ENCODE results near the gene CHRNB1.

CHRNB1 gene

DNA sequence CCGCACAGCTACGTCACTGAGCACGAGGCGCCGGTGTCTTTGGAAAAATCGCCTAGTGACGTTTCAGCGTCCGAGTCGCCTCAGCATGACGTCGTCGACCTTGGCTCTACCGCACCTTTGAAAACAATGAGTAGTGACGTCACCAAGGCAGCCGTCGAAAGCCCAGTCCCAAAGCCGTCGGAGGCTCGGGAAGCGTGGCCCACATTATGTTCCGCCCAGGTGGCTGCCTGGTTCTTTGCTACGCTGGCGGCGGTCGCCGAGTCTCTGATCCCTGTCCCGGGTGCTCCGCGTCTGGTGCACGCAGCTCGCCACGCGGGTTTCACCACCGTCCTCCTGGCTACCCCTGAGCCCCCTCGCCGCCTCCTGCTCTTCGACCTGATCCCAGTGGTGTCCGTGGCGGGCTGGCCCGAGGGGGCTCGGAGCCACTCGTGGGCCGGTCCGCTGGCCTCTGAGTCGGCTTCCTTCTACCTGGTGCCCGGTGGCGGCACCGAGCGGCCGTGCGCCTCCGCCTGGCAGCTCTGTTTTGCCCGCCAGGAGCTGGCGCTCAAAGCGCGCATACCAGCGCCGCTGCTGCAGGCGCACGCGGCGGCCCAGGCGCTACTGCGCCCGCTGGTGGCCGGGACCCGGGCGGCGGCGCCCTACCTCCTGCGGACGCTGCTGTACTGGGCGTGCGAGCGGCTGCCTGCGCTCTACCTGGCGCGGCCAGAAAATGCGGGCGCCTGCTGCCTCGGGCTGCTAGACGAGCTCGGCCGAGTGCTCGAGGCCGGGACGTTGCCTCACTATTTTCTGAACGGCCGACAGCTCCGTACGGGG is 8.1 kb upstream of the CHRNB1 start:
- Mint-ChIP-seq H3K4me3 (peak overlapping the region; percentile 95), H3K4me1 (peaks cover 40% of the 10 kb centered on the region), H3K27me3 (peaks cover 39% of the 10 kb centered on the region), H3K27ac (ENCODE audit: low read depth) (peak overlapping the region; percentile 89), H3K9me3 (no peaks in the 10 kb centered on the region), H3K36me3 (ENCODE audit: insufficient read depth) (peaks cover 19% of the 10 kb centered on the region)
- DNase-seq (ENCODE audit: low spot score in 2 of 2) (peak; percentile 69 to 74), ATAC-seq (replicated peaks; ENCODE audit: extremely low read depth, poor library complexity, severe bottlenecking) (peak; percentile 65)

DNA sequence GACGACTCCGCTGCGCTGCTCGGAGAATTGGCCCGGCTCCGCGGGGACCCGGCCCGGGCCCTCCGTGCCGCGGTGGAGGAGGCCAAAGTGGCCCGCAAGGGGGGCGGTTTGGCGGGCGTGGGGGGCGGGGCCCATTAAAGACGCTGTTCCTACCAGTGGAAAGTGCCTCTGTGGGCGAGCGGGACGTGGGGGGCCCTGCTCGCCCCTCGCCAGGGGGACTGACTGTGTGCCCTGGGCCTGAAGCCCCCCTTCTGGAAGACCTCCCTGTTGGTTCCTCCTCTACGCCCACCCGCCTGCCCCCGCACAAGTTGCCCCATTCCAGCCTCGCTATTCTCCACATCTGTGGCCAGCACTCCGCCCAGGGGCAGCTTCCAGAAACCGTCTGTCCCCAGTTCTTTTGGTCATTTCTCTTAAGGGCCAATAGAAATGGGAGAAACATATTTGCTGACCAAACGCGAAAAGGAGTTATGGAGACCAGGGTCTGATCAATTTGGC is 7.4 kb upstream of the CHRNB1 start:
- H3K27me3 Mint-ChIP-seq = peaks cover 45% of the 10 kb centered on the region
- no peak for ATAC-seq (replicated peaks; ENCODE audit: extremely low read depth, poor library complexity, severe bottlenecking)
- H3K4me1 Mint-ChIP-seq = peaks cover 40% of the 10 kb centered on the region
- H3K9me3 Mint-ChIP-seq = no peaks in the 10 kb centered on the region
- DNase-seq (ENCODE audit: low spot score in 2 of 2) = no peak
- peak overlapping the region; percentile 95 for H3K4me3 Mint-ChIP-seq
- H3K36me3 Mint-ChIP-seq (ENCODE audit: insufficient read depth) = peaks cover 19% of the 10 kb centered on the region
- peak overlapping the region; percentile 89 for H3K27ac Mint-ChIP-seq (ENCODE audit: low read depth)

DNA sequence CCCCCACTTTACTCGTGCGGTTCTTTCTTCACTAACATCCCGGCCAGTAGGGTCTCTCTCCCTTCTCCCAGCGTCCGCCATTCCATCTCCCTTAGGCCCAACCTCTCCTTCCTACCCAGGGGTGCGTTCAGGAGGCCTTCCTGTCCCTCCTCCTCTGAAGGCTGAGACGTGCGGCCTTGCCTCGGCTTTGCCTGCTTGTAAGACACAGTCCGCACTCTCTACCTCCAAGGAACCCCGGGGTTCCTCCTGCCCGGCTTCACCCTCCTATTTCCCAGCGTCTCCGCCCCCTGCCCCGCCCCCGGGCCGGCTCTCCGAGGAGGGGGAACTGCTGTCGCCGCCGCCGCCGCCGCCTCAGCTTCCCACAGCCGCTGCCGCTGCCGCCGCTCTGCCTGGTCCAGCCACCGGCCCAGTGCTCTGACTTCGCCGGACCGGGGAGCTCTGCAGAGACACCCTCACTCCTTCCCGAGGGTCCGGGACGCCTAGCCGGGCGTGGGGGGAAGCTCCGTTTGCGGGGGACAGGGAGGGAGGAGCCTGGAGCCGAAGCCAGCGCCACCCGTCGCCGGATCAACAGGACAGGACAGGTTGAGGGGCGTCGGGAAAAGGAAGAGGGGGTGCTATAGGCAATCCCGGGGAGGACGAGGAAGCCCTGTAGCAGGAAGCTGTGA is 6.8 kb upstream of the CHRNB1 start:
- H3K4me1 Mint-ChIP-seq = peaks cover 40% of the 10 kb centered on the region
- H3K4me3 Mint-ChIP-seq = peak overlapping the region; percentile 95
- H3K27ac Mint-ChIP-seq (ENCODE audit: low read depth) = no peak overlapping the region
- H3K36me3 Mint-ChIP-seq (ENCODE audit: insufficient read depth) = peaks cover 19% of the 10 kb centered on the region
- no peaks in the 10 kb centered on the region for H3K9me3 Mint-ChIP-seq
- DNase-seq (ENCODE audit: low spot score in 2 of 2) (no peak), ATAC-seq (replicated peaks; ENCODE audit: extremely low read depth, poor library complexity, severe bottlenecking) (no peak)
- peaks cover 52% of the 10 kb centered on the region for H3K27me3 Mint-ChIP-seq

DNA sequence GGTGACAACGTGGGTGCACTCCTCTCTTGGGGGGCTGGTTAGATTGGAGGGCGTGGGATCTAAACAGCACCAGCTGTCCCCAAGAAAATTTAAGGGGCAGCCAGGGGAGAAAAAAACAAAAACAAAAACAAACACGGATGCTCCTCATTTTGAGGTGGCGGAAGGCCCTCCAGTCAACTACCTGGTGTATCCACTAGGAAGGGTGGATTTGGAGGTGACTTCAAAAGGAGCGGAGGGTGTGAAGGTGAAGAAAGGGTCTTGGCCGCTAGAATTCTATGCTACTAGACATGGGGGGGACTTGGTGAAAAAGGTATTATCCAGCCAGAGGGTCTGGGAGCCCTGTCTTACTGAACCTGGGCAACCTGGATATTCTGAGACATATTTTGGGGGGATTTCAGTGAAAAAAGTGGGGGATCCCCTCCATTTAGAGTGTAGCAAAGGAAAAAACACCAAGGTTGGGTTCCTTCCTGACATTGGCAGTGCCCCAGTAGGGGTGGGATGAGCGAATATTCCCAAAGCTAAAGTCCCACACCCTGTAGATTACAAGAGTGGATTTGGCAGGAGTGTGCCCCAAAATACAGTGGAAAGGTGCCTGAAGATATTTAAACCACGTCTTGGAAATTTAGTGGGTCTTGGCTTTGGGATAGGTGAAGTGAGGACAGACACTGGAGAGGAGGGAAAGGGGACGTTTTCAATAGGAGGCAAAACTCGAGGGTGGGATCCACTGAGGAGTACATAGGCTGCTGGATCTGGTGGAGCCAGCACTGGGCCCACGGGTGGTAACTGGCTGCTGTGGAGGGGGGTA is 6.0 kb upstream of the CHRNB1 start:
- ATAC-seq (replicated peaks; ENCODE audit: extremely low read depth, poor library complexity, severe bottlenecking) = no peak
- H3K4me3 Mint-ChIP-seq = peak overlapping the region; percentile 95
- H3K9me3 Mint-ChIP-seq = no peaks in the 10 kb centered on the region
- H3K4me1 Mint-ChIP-seq = peaks cover 40% of the 10 kb centered on the region
- H3K27me3 Mint-ChIP-seq = peaks cover 59% of the 10 kb centered on the region
- H3K36me3 Mint-ChIP-seq (ENCODE audit: insufficient read depth) = peaks cover 19% of the 10 kb centered on the region
- no peak overlapping the region for H3K27ac Mint-ChIP-seq (ENCODE audit: low read depth)
- DNase-seq (ENCODE audit: low spot score in 2 of 2) = no peak

DNA sequence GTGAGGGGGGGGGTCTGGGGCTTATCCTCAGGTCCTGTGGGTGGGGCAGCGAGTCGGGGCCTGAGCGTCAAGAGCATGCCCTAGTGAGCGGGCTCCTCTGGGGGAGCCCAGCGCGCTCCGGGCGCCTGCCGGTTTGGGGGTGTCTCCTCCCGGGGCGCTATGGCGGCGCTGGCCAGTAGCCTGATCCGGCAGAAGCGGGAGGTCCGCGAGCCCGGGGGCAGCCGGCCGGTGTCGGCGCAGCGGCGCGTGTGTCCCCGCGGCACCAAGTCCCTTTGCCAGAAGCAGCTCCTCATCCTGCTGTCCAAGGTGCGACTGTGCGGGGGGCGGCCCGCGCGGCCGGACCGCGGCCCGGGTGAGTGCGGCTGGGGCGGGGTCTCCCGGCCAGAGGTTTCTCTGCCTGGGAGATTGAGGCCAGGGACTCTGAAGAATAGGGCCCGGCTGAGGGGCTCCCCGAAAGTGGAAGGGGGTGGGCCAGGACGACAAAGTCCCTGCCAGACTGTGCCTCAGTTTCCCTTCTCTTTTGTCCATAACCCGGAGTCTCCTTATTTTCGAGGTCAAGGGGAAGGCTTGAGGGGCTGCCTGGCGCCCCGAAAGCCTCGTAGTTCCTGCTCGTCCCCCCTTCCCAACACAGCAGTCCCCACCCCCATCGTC is 5.3 kb upstream of the CHRNB1 start, which contains the start of gene FGF11:
Gene FGF11, plus strand, starts transcription at position 51 of the 651 bp plus-strand sequence. Its CDS starts 109 bp downstream, at position 160.
- Mint-ChIP-seq H3K9me3 (no peaks in the 10 kb centered on the region), H3K27ac (ENCODE audit: low read depth) (peak within 1 kb of the TSS; percentile 56), H3K27me3 (peaks cover 66% of the 10 kb centered on the region), H3K36me3 (ENCODE audit: insufficient read depth) (peaks cover 19% of the 10 kb centered on the region), H3K4me3 (peak within 1 kb of the TSS; percentile 95), H3K4me1 (peaks cover 40% of the 10 kb centered on the region)
- ATAC-seq (replicated peaks; ENCODE audit: extremely low read depth, poor library complexity, severe bottlenecking) = no peak
- no peak for DNase-seq (ENCODE audit: low spot score in 2 of 2)

DNA sequence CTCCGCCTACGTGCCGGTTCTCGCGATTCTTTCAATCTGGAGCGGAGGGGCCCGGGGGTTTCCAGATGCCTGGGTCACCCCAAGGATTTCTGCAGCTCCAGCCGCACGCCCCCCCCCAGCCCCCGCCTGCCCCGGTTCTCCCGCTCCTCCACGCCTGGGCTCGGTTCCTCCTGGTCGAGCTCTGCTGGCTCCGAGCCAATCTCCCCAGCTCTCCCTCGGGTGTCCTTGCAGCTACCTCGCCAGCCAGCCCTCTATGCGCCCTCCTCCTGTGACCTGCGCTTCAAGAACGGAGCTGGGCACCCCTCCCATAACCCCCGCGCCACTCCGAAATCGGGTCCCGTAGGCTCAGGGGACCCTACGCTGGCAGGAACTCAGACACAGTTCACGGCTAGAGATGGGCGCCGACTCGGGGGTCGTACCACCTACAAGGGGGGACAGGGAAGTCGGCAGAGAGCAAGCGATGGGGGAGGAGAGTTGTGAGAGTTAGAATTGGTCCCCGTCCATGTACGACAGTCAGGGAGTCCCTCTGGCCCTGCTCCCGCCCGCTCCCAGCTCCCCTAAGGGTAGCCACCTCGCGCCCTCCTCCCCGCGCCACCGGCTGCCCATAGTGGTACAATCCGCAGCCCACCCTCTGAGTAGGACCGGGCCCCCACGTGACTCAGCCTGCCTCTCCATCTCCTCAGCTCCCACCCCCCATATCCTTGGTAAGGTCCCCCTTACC is 4.6 kb upstream of the CHRNB1 start:
- Mint-ChIP-seq H3K9me3 (no peaks in the 10 kb centered on the region), H3K36me3 (ENCODE audit: insufficient read depth) (peaks cover 16% of the 10 kb centered on the region), H3K27ac (ENCODE audit: low read depth) (peak overlapping the region; percentile 56), H3K4me1 (peaks cover 44% of the 10 kb centered on the region), H3K4me3 (peak overlapping the region; percentile 69), H3K27me3 (peaks cover 70% of the 10 kb centered on the region)
- ATAC-seq (replicated peaks; ENCODE audit: extremely low read depth, poor library complexity, severe bottlenecking) (no peak), DNase-seq (ENCODE audit: low spot score in 2 of 2) (no peak)

DNA sequence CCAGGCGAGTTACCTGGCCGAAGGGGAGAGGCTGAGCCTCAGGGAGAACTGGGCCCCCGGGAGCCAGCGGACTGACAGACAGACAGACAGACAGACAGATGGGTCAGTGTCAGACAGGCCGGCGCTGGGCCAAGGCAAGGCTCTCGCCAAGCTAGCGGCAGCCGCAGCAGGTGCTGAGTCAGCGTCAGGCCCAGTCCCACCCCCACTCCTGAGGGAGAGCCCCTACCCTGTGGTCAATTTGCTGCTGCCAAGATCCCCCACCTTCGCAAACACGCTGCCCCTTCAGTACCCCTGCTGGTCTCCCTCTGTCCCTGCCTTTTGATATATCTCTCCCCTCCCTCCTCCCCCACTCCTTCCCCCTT is 4.0 kb upstream of the CHRNB1 start:
- Mint-ChIP-seq H3K4me3 (no peak overlapping the region), H3K36me3 (ENCODE audit: insufficient read depth) (peaks cover 15% of the 10 kb centered on the region), H3K9me3 (no peaks in the 10 kb centered on the region), H3K4me1 (peaks cover 50% of the 10 kb centered on the region), H3K27me3 (peaks cover 75% of the 10 kb centered on the region), H3K27ac (ENCODE audit: low read depth) (no peak overlapping the region)
- no peak for ATAC-seq (replicated peaks; ENCODE audit: extremely low read depth, poor library complexity, severe bottlenecking)
- no peak for DNase-seq (ENCODE audit: low spot score in 2 of 2)

DNA sequence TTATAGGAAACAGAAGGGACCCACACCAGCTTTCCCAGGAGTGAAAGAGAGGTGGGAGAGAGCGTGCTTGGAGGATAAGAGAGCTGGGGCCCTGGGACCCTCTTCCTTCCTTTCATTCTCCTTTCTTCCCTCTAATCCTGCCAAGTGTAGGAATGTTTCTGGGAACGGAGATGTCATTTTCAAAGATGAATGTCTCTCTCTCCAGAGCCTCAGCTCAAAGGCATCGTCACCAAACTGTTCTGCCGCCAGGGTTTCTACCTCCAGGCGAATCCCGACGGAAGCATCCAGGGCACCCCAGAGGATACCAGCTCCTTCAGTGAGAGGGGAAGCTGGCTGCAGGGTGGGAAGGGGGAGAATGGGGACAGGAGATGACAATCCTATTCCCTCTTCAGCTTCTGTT is 3.6 kb upstream of the CHRNB1 start:
- Mint-ChIP-seq H3K36me3 (ENCODE audit: insufficient read depth) (peaks cover 17% of the 10 kb centered on the region), H3K27me3 (peaks cover 80% of the 10 kb centered on the region), H3K4me1 (peaks cover 49% of the 10 kb centered on the region), H3K4me3 (no peak overlapping the region), H3K9me3 (no peaks in the 10 kb centered on the region), H3K27ac (ENCODE audit: low read depth) (no peak overlapping the region)
- DNase-seq (ENCODE audit: low spot score in 2 of 2) = no peak
- ATAC-seq (replicated peaks; ENCODE audit: extremely low read depth, poor library complexity, severe bottlenecking) = no peak

DNA sequence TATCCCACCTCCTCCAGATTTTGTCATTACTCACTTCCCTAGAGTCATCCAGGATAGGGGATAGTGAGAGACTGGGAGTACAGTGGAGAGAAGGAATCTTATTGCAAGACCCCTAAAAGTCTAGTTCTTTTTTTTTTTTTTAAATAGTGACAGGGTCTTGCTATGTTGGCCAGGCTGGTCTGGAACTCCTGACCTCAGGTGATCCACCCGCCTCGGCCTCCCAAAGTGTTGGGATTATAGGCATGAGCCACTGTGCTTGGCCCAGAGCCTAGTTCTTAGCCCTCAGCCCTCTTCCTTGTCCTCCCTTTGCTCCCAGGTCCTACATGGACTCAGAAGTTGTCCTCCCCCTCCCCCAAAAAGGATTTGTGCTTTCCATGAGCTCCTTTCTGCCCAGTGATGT is 2.7 kb upstream of the CHRNB1 start:
- no peak overlapping the region for H3K27ac Mint-ChIP-seq (ENCODE audit: low read depth)
- peaks cover 88% of the 10 kb centered on the region for H3K27me3 Mint-ChIP-seq
- peaks cover 13% of the 10 kb centered on the region for H3K36me3 Mint-ChIP-seq (ENCODE audit: insufficient read depth)
- H3K4me3 Mint-ChIP-seq = peak overlapping the region; percentile 40
- no peak for ATAC-seq (replicated peaks; ENCODE audit: extremely low read depth, poor library complexity, severe bottlenecking)
- peaks cover 41% of the 10 kb centered on the region for H3K4me1 Mint-ChIP-seq
- no peak for DNase-seq (ENCODE audit: low spot score in 2 of 2)
- H3K9me3 Mint-ChIP-seq = no peaks in the 10 kb centered on the region

DNA sequence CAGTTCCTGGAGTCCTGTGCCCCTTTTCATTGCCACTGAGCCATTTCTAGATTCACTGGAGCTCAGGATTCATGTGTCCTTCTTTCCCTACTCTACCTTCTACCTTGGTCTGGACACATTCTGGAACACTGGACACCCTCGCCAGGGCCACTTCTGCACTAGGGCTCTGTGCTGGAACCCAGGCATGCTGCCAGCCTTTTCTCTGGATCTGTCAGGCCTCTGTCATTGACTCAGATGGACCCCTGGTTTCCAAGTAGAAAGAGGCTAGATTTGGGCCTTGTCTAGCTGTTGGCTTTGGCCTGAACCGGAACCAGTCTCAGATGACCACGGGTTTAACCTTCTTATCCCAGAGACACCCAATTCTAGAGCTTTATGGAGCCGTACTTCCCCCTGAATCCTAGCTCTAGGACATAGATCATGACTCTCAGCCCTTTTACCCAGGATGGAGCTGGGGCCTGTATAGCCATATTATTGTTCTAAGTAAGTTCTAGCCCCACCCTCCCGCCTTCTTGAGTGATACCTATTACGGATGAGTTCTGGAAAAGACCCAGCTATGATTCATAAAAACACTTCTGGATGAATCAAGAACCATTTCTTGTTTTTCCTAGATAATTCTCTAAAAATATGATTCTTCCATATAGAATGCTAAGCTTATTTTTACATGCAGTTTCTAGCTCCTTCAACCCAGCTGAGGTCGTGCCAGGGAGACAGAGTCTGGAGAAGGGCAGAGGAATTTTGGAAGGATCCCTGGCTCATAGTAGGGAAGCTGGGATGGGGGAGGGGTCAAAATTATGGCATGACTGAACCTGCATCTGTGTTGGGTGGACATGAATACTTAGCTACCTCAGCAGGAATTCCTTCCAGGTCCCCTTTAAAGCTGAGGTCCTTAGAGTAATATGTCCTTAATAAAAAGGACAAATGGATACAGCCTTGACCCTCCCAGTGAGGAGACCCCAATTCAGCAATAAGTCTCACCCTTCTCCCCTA is 1.1 kb upstream of the CHRNB1 start:
- no peaks in the 10 kb centered on the region for H3K9me3 Mint-ChIP-seq
- no peak for DNase-seq (ENCODE audit: low spot score in 2 of 2)
- peak overlapping the region; percentile 59 for H3K27ac Mint-ChIP-seq (ENCODE audit: low read depth)
- no peak overlapping the region for H3K4me3 Mint-ChIP-seq
- H3K27me3 Mint-ChIP-seq = peaks cover 85% of the 10 kb centered on the region
- H3K4me1 Mint-ChIP-seq = peaks cover 32% of the 10 kb centered on the region
- H3K36me3 Mint-ChIP-seq (ENCODE audit: insufficient read depth) = peaks cover 12% of the 10 kb centered on the region
- no peak for ATAC-seq (replicated peaks; ENCODE audit: extremely low read depth, poor library complexity, severe bottlenecking)

DNA sequence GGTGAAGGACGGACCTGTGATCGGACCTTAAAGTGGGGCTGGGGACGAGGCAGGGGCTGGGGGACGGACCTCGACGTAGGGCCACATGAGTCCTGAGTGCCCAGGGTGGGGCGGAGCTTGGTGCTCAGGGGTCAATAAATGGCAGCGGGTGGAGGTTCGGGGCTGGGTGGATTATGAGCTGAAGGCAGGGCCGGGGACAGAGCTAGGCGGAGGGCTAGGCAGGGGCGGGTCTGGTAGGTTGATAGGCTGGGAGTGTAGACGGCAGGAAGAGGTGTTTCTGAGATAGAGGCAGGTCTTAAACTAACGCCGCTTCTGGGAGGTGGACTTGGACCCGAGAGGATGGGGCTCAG is 733 bp downstream of the CHRNB1 start:
- Mint-ChIP-seq H3K4me1 (peaks cover 18% of the 10 kb centered on the region), H3K27me3 (peaks cover 68% of the 10 kb centered on the region), H3K4me3 (peak overlapping the region; percentile 73), H3K27ac (ENCODE audit: low read depth) (no peak overlapping the region), H3K36me3 (ENCODE audit: insufficient read depth) (peaks cover 9% of the 10 kb centered on the region), H3K9me3 (no peaks in the 10 kb centered on the region)
- DNase-seq (ENCODE audit: low spot score in 2 of 2) = no peak
- ATAC-seq (replicated peaks; ENCODE audit: extremely low read depth, poor library complexity, severe bottlenecking) = peak; percentile 90

All from central memory CD8-positive, alpha-beta T cell (primary cell).